GM21447 (cell line): Measurements from ENCODE around the gene SULT1A3.
"Not testable (repeated sequence)": the region's sequence is repeated elsewhere in the genome, so short reads cannot be mapped to it uniquely, and the experiment has no call there.

Experiments
- ATAC-seq: cut with Tn5 transposase; IDR thresholded peaks from one replicate; pipeline ENCODE4 v1.9.1; 2021; ENCODE audit not compliant: unreplicated experiment

Gene SULT1A3

GRCh38 chr16:30199049-30199448 lies at the start of gene SULT1A3:
Gene SULT1A3, plus strand, starts transcription at chr16:30199255. Its CDS starts 1,474 bp downstream, at chr16:30200729.
- ATAC-seq: not testable (repeated sequence)

GRCh38 chr16:30151091-30151490 lies 48.0 kb upstream of the SULT1A3 start:
- ATAC-seq: no peak

DNA sequence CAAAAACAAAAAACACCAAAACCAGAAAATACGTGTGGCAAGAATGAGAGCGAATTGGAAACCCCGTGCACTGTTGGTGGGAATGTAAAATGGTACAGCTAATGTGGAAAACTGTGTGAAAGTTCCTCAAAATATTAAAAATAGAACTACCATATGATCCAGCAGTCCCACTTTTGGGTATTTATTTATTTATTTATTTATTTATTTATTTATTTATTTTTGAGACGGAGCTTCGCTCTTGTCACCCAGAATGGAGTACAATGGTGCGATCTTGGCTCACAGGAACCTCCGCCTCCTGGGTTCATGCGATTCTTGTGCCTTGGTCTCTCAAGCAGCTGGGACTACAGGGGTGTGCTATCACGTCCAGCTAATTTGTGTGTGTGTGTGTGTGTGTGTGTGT lies 46.5 kb upstream of the SULT1A3 start:
- no peak for ATAC-seq

- no peak for ATAC-seq
Observed at GRCh38 chr16:30155188-30155587, 43.9 kb upstream of the SULT1A3 start.

- ATAC-seq: no peak
Observed at GRCh38 chr16:30157214-30157613, 41.8 kb upstream of the SULT1A3 start.

DNA sequence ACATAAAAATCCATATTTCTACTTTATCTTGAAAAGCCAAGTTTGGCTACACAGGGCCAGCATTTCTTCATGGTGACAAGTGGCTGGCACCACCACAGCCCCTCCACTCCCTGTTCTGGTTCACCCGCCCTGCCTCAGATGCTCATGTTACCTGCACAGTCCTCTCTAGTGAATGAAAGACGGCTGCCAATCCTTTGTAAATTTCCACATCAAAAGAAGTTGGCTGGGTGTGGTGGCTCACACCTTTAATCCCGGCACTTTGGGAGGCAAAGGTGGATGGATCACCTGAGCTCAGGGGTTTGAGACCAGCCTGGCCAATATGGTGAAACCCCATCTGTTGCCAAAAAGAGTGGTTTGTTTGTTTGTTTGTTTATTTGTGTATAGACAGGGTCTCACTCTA lies 35.5 kb upstream of the SULT1A3 start:
- no peak for ATAC-seq

DNA sequence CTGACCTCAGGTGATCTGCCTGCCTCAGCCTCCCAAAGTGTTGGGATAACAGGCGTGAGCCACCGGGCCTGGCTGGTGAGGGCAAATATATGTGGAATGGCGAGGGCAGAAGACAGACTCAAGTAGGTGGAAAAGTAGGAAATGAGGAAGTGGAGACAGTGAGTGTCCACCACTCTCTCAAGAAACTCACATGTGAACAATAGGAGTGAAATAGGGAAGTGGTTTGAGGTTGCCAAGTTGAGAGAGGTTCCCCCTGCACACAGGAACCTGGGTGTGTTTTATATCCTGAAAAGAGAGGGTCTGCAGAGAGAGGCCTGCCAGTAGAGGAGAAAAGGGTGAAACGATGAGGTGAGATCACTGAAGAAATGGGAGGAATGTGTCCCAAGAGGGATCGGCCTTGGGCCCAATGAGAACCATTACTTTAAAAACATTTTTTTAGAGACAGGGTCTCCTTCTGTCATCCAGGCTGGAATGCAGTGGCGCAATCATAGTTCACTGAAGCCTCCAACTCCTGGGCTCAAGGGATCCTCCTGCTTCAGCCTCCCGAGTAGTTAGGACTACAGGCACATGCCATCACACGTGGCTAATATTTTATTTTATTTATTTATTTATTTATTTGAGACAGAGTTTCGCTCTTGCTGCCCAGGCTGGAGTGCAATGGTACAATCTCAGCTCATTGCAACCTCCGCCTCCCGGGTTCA lies 32.7 kb upstream of the SULT1A3 start:
- ATAC-seq: no peak

DNA sequence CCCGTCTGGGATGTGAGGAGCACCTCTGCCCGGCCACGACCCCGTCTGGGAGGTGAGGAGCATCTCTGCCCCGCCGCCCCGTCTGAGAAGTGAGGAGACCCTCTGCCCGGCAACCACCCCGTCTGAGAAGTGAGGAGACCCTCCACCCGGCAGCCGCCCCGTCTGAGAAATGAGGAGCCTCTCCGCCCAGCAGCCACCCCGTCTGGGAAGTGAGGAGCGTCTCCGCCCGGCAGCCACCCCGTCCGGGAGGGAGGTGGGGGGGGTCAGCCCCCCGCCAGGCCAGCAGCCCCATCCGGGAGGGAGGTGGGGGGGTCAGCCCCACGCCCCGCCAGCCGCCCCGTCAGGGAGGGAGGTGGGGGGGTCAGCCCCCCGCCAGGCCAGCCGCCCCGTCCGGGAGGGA lies 30.3 kb upstream of the SULT1A3 start:
- ATAC-seq: not testable (repeated sequence)

DNA sequence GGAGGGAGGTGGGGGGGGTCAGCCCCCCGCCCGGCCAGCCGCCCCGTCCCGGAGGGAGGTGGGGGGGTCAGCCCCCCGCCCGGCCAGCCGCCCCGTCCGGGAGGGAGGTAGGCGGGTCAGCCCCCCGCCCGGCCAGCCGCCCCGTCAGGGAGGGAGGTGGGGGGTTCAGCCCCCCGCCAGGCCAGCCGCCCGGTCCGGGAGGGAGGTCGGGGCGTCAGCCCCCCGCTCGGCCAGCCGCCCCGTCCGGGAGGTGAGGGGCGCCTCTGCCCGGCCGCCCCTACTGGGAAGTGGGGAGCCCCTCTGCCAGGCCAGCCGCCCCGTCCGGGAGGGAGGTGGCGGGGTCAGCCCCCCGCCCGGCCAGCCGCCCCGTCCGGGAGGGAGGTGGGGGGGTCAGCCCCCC lies 29.6 kb upstream of the SULT1A3 start:
- ATAC-seq: not testable (repeated sequence)

- ATAC-seq: not testable (repeated sequence)
Observed at GRCh38 chr16:30170145-30170544, 28.9 kb upstream of the SULT1A3 start.

- no peak for ATAC-seq
Observed at GRCh38 chr16:30173054-30173453, 26.0 kb upstream of the SULT1A3 start.

- not testable (repeated sequence) for ATAC-seq
Observed at GRCh38 chr16:30176876-30177275, 22.2 kb upstream of the SULT1A3 start.

- ATAC-seq: no peak
Observed at GRCh38 chr16:30179195-30179594, 19.9 kb upstream of the SULT1A3 start.

DNA sequence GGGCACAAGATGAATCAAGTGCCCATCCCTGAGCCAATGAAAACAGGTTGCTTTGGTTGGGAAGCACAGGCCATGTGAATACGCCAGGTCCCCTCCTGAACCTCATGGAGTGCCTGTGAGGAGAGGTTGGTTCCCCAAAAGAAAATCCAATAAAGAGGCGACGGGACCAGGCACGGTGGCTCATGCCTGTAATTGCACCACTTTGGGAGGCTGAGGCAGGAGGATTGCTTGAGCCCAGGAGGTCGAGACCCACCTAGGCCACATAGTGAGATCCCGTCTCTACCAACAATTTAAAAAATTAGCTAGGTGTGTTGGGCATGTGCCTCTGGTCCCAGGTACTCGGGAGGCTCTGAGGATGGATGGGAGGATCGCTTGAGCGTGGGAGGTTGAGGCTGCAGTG lies 19.1 kb upstream of the SULT1A3 start:
- no peak for ATAC-seq

DNA sequence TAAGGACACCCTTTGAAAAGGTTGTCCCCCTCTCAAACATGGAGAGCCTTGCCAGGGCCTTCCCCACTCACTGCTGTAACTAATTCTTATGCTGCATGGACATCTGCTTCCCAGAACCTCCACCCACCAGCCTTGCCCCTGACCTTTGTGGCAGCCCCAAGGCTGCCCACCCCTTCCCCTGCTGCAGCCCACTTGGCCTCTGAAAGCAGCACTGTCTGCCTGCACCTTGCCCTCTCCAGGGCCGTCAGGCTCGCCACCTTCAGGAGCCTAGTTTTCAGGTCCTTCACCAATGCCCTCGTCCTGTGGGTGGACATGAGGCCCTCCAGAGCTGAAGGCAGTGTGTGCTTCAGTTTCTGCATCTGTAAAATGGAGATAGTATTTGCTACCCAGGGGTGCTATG lies 18.3 kb upstream of the SULT1A3 start:
- ATAC-seq: no peak

GRCh38 chr16:30183233-30184095 lies 15.6 kb upstream of the SULT1A3 start, which contains the start of gene CORO1A:
Gene CORO1A, plus strand, starts transcription at chr16:30183602. Its CDS starts 1,608 bp downstream, at chr16:30185210.
- peak; percentile 44 for ATAC-seq

DNA sequence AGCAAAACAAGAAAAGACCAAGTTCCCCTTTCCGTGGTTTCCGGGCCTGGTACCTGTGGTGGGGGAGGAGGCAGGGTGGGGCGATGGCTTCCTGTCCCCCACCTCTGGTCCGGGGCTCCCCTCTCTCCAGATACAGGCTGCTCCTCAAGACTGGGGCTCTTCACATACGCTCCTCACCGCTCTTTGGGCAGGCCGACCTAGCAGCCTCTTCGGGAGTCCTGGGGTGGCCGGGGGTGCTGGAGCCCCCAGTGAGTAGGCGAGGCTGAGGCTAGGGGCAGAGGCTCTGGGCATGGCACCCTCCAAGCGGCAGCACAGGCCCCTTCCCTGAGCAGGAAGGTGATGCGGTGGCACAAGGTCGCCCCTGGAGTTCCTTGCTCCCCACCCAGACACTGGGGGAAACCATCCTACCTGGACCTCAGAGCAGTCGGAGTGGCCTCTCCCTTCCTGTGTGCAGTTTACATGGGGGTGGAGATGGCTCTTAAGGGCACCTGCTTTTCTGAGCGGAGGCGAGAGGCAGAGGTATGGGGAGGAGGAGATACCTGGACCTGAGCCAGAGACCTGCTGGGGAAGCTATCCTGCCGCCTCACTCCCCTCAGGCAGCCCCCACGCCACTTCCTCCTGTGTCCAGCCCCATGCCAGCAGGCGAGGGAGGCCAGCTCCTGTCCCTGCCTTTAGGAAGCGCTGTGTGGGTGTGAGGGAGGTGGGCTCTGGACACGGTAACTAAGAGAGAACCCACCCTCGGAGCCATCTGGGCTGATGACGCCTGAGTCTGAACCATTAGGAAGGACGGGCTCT lies 14.8 kb upstream of the SULT1A3 start:
- no peak for ATAC-seq

DNA sequence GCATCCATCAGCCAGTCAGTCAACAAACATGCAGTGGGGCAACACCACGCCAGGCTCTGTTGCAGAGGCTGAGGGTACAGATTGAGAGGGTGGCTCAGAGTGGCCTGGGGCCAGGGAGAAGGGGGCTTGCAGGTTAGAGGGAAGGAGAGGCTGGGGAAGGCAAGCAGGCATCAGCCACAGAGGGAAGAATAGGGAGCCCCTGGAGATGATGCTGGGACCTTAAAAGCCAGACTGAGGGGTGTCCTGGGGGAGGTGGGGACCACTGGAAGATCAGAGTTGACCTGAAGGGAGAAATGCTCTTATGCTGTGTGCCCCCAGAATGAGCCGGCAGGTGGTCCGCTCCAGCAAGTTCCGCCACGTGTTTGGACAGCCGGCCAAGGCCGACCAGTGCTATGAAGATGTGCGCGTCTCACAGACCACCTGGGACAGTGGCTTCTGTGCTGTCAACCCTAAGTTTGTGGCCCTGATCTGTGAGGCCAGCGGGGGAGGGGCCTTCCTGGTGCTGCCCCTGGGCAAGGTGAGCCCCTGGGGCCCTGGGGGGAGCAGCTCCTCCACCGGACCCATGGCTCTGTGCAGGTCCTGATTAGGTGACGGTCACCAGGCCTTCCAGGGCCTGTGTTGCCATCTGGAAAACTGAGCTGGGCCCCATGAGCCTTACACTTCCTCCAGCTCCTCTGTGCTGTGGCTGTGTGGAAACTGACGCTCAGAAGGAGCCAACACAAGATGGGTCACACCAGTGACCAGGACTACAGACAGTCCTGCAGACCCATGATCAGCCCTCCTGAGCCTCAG lies 14.0 kb upstream of the SULT1A3 start:
- no peak for ATAC-seq

- ATAC-seq: peak; percentile 35
Observed at GRCh38 chr16:30185683-30186421, 13.2 kb upstream of the SULT1A3 start.

DNA sequence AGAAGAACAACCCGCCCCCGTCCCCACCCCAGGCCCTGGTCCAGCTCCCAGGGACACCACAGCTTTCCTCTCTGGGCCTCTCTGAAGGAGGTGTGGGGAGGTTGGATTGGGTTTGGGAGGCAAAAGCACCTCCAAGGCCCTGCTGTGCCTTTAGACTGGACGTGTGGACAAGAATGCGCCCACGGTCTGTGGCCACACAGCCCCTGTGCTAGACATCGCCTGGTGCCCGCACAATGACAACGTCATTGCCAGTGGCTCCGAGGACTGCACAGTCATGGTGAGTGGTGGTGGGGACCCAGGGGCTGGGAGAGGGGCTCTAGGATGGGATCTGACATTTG lies 12.6 kb upstream of the SULT1A3 start:
- no peak for ATAC-seq
